ENCODE results near the gene ANTXR1. TPM values are rescaled to one million over a fixed set of nuclear protein-coding genes. Genes with fewer than 3 reads are reported as not detected.
A peak's percentile ranks its signal among the peaks of the same experiment; 100 is the strongest.

The ANTXR1 gene
- total RNA-seq, 1 experiment from 2014 or later, result 48.3 TPM

- intact Hi-C loops (cut with micrococcal nuclease; ENCODE audit: unreplicated experiment), result no loop called here
- CTCF ChIA-PET, result no interaction called here
- H3K4me1 ChIP-seq (replicated peaks; ENCODE audit: insufficient read depth), result peaks cover 42% of the 10 kb centered on the region
Measured at GRCh38 chr2:69141061-69141460, 128.1 kb downstream of the ANTXR1 start.

GRCh38 chr2:69143748-69144360, 130.9 kb downstream of the ANTXR1 start:
- BruUV-seq (replicated peaks), result no TSS peak

More at GRCh38 chr2:69141061-69141460, 128.1 kb downstream of the ANTXR1 start:
- Histone ChIP-seq H3K27ac (no peak overlapping the region), H3K79me2 (ENCODE audit: low read depth) (no peaks in the 10 kb centered on the region), H3K9me3 (ENCODE audit: insufficient read depth, low read depth) (no peaks in the 10 kb centered on the region), H4K20me1 (ENCODE audit: insufficient read depth) (no peaks in the 10 kb centered on the region), H3K27me3 (ENCODE audit: insufficient read depth, low read depth) (no peaks in the 10 kb centered on the region), H3K9me2 (ENCODE audit: insufficient read depth) (no peaks in the 10 kb centered on the region; the same call in 1 of the 2 replicates), H3F3A (ENCODE audit: insufficient read depth, low read depth) (peaks cover 34% of the 10 kb centered on the region), H3K4me3 (no peak overlapping the region), H3K4me2 (no peak overlapping the region), H3K36me3 (ENCODE audit: low read depth) (no peaks in the 10 kb centered on the region), H2AFZ (no peak overlapping the region)
- POLR2A ChIA-PET (ENCODE audit: unreplicated experiment), result no interaction called here
- TF ChIP-seq CTCF (conservative IDR thresholded peaks at IDR 0.05), result no peak
- no peak for TF ChIP-seq EZH2 (IDR thresholded peaks at IDR 0.05; ENCODE audit: low read depth)
- BruUV-seq (replicated peaks), result no TSS peak
- DNase-seq, result no peak

GRCh38 chr2:69145204-69145603, 132.2 kb downstream of the ANTXR1 start:
- no peak for DNase-seq
- TF ChIP-seq EZH2 (IDR thresholded peaks at IDR 0.05; ENCODE audit: low read depth), result no peak
- no peak for TF ChIP-seq CTCF (conservative IDR thresholded peaks at IDR 0.05)
- H3K9me2 ChIP-seq (ENCODE audit: insufficient read depth), result no peaks in the 10 kb centered on the region; the same call in 1 of the 2 replicates
- no peak overlapping the region for H3K4me3 ChIP-seq
- no peak overlapping the region for H2AFZ ChIP-seq
- POLR2A ChIA-PET (ENCODE audit: unreplicated experiment), result no interaction called here
- intact Hi-C loops (cut with micrococcal nuclease; ENCODE audit: unreplicated experiment), result no loop called here
- H3K79me2 ChIP-seq (ENCODE audit: low read depth), result no peaks in the 10 kb centered on the region
- H3K27me3 ChIP-seq (ENCODE audit: insufficient read depth, low read depth), result no peaks in the 10 kb centered on the region
- no peaks in the 10 kb centered on the region for H3K36me3 ChIP-seq (ENCODE audit: low read depth)
- CTCF ChIA-PET, result no interaction called here
- no peaks in the 10 kb centered on the region for H3K9me3 ChIP-seq (ENCODE audit: insufficient read depth, low read depth)
- peaks cover 10% of the 10 kb centered on the region for H3F3A ChIP-seq (ENCODE audit: insufficient read depth, low read depth)
- no peak overlapping the region for H3K4me2 ChIP-seq
- no TSS peak for BruUV-seq (replicated peaks)
- H3K27ac ChIP-seq, result no peak overlapping the region
- H4K20me1 ChIP-seq (ENCODE audit: insufficient read depth), result no peaks in the 10 kb centered on the region
- peaks cover 17% of the 10 kb centered on the region for H3K4me1 ChIP-seq (replicated peaks; ENCODE audit: insufficient read depth)

More at GRCh38 chr2:69143748-69144360, 130.9 kb downstream of the ANTXR1 start:
- Histone ChIP-seq H3F3A (ENCODE audit: insufficient read depth, low read depth) (peaks cover 18% of the 10 kb centered on the region), H3K9me2 (ENCODE audit: insufficient read depth) (no peaks in the 10 kb centered on the region; the same call in 1 of the 2 replicates), H3K79me2 (ENCODE audit: low read depth) (no peaks in the 10 kb centered on the region), H2AFZ (no peak overlapping the region), H3K4me3 (no peak overlapping the region), H4K20me1 (ENCODE audit: insufficient read depth) (no peaks in the 10 kb centered on the region), H3K4me1 (replicated peaks; ENCODE audit: insufficient read depth) (peaks cover 26% of the 10 kb centered on the region), H3K27me3 (ENCODE audit: insufficient read depth, low read depth) (no peaks in the 10 kb centered on the region), H3K9me3 (ENCODE audit: insufficient read depth, low read depth) (no peaks in the 10 kb centered on the region), H3K27ac (peak overlapping the region; percentile 1; the same call in 1 of the 2 replicates), H3K4me2 (0 out of 2 replicates have a peak overlapping the region, but pooled peaks have one; percentile 2), H3K36me3 (ENCODE audit: low read depth) (no peaks in the 10 kb centered on the region)
- no peak for TF ChIP-seq CTCF (conservative IDR thresholded peaks at IDR 0.05)
- no peak for TF ChIP-seq EZH2 (IDR thresholded peaks at IDR 0.05; ENCODE audit: low read depth)
- peak; percentile 63 to 66 for DNase-seq
- intact Hi-C loops (cut with micrococcal nuclease; ENCODE audit: unreplicated experiment), result no loop called here
- ChIA-PET POLR2A (ENCODE audit: unreplicated experiment) (interaction anchor here (0.6 to 0.7 kb wide), 2 partner anchors 172 to 1381 kb away, joined by 4 to 8 read pairs; no protein-coding TSS in a partner anchor), CTCF (interaction anchor here (0.8 kb wide), 1 partner anchor 133 kb away, joined by 3 read pairs; no protein-coding TSS in a partner anchor)
